Activated CD4-positive, alpha-beta T cell treated with anti-CD3 and anti-CD28 coated beads, Interleukin-2, amount 50 U/mL, for 16 hours (primary cell): ENCODE results near the gene TCF23.
"Not testable (repeated sequence)": the region's sequence is repeated elsewhere in the genome, so short reads cannot be mapped to it uniquely, and the experiment has no call there.

Experiments
- DNase-seq: peaks from one replicate; pipeline ENCODE4 v3.0.0-alpha.2; 2020

Gene TCF23

DNA sequence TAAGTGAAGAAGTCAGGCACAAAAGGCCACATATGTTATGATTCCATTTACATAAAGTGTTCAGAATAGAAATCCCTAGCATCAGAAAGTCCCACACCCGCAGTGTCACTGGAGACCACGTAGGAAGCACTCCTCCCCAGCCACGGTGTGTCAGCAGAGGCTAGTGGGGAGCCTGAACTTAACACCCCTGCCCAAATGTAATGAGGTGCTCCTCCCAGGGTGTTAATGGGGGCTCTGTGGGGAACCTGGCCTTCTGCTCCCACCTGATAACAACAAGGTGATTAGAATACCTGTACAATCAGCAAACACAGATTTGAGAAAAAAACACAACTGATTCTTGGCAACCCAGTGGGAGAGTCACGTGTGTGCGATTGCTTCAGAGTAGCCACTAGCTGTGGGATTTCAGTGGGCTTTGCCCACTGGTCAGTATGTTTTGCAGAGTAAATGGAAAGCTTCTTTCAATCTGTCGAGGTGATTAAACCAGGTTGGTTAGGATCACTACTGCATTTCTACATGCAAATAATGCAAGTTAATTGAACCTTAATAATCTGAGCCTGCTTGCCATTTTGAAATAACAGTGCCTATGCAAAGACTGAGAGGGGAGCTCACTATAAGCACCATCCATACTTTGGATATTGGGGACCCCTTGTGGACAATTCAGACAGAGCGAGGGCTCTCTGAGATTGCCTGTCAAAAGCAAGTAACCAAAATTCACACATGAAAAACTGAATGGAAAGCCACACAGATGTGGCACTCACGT lies 42.4 kb downstream of the TCF23 start:
- DNase-seq: peak; percentile 53

DNA sequence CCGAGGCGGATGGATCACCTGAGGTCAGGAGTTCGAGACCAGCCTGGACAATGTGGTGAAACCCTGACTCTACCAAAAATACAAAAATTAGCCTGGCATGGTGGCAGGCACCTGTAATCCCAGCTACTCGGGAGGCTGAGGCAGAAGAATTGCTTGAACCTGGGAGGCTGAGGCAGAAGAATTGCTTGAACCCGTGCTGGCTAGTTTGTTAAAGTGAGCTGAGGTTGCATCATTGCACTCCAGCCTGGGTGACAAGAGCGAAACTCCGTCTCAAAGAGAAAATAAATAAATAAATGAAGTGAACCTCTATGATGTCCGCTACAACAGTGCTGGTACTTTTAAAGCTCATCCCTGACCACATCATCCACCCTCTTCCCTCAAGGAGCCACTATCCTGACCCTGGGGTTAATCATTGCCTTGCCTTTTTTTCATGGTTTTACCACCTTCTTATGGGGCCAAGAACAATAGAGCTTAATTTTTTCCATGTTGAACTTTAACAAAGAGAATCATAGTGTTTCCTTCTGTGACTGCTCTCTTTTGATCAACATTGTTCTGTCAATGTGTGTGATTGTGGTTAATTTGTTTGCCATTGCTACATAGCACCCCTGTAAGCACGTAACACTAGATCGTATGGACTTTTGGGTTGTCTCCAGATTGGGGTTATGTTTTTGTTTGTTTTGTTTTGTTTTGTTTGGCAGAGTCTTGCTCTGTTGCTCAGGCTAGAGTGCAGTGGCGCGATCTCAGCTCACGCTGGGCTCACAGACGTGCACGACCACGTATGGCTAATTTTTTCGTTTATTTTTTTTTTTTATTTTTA lies 45.9 kb downstream of the TCF23 start:
- DNase-seq: no peak

DNA sequence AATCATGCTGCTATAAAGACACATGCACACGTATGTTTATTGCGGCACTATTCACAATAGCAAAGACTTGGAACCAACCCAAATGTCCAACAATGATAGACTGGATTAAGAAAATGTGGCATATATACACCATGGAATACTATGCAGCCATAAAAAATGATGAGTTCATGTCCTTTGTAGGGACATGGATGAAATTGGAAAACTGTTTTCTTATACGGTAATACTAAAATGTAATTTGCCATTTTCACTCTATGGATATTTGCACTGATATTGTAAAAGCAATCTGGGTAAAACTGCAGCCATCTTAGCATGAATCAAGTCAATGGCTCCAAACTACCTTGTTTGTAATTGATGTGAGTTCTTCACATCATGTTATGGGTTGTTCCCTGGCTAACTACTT lies 47.0 kb downstream of the TCF23 start:
- DNase-seq: not testable (repeated sequence)

DNA sequence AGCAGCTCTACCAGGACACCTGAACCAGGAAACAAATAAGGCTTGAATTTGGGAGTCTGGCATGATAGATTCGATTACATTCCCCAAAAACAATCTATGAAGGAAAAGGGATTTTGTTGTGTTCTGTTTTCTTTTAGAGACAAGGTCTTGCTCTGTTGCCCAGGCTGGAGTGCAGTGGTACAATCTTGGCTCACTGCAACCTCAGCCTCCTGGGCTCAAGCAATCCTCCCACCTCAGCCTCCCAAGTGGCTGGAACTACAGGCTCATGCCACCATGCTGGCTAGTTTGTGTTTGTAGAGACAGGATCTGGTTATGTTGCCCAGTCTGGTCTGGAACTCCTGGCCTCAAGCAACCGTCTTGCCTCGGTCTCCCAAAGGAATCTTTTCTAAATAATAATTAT lies 49.3 kb downstream of the TCF23 start:
- not testable (repeated sequence) for DNase-seq

DNA sequence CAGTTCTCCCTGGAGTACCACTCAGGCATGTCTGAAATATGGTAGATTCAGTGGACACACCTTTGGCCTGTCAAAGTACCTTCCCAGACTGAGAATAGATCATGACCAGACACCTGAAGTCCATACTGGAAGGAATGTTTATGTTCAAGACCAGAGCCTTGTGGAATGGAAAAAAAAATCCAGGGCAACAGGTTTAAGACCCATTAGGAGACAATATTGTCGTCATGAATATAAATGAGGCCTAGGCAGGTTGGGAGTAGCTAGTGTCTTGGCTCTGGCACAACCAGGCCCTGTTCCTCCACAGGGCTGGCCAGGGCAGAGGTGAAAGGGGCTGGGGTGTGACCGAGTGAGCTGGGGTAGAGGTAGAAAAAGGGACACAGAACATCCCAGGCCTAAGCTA lies 49.8 kb downstream of the TCF23 start:
- DNase-seq: no peak

GRCh38 chr2:27199241-27199640 lies 50.4 kb downstream of the TCF23 start:
- no peak for DNase-seq

GRCh38 chr2:27201675-27202074 lies 52.9 kb downstream of the TCF23 start:
- no peak for DNase-seq

DNA sequence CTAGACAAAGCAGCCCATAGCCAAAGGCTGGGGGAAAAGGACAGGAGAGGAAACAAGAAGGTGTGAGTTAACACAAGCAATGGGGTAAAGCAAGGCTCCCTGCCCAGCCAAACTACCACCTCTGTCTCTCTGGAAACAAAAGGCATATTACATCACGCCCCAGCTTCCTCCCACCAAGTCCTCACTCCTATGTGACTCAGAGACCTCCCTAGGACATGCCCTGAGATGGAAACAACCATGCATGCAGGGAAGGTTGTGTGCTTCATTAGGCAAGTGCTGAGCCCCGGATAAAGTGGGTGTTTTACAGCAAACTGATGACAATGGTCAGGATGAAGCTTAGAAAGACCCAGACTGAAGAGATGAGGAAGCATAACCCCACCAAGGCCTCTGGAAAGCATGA lies 54.0 kb downstream of the TCF23 start:
- no peak for DNase-seq

GRCh38 chr2:27203741-27204140 lies 54.9 kb downstream of the TCF23 start:
- no peak for DNase-seq

- DNase-seq: no peak
Measured at GRCh38 chr2:27204566-27204965, 55.8 kb downstream of the TCF23 start.

DNA sequence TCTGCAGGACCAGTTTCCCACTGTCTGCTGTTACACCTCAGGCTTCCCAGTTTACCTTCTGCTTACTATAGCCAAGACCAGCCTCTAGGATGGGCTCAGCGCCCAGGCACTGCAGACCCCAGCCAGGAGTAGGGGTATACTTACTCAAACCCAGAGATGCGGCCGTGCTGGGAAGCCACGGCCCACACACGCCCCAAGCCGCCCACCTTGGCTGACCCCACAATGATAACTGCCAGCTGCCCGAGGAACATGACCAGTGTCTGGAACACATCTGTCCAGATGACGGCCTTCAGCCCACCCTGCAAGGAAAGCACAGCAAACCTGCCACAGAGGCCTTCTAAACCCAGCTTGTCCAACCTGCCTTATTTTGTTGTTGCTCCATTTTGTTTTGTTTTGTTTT lies 56.4 kb downstream of the TCF23 start:
- DNase-seq: no peak

GRCh38 chr2:27206346-27206745 lies 57.5 kb downstream of the TCF23 start:
- DNase-seq: no peak
